HUES64 (cell line): Measurements from ENCODE around the gene DST.

Source experiments
- H3K27ac ChIP-seq: 2 replicates; pipeline ENCODE4 v1.7.0; 2013; ENCODE audit warnings: low read depth, low read length, inconsistent platforms
- H3K27me3 ChIP-seq: 2 replicates; pipeline ENCODE4 v1.6.1; 2013; ENCODE audit warnings: mild to moderate bottlenecking, low read length; ENCODE audit not compliant: insufficient read depth
- H3K36me3 ChIP-seq: 2 replicates; pipeline ENCODE4 v1.6.1; 2013; ENCODE audit warnings: mild to moderate bottlenecking, low read length; ENCODE audit not compliant: insufficient read depth
- H3K4me1 ChIP-seq: 2 replicates; pipeline ENCODE4 v1.6.1; 2013; ENCODE audit warnings: mild to moderate bottlenecking, low read length, moderate library complexity; ENCODE audit not compliant: insufficient read depth
- H3K4me3 ChIP-seq: 2 replicates; pipeline ENCODE4 v1.5.1; 2013; ENCODE audit warnings: mild to moderate bottlenecking, low read length, moderate library complexity
- H3K9ac ChIP-seq: 2 replicates; pipeline ENCODE4 v1.6.1; 2013; ENCODE audit warnings: mild to moderate bottlenecking, low read depth, low read length
- H3K9me3 ChIP-seq: 2 replicates; pipeline ENCODE4 v1.6.1; 2013; ENCODE audit warnings: low read depth, low read length; ENCODE audit not compliant: insufficient read depth
- WGBS: fragments of 150-250, 120-280 bp; methylation state at CpG from one replicate; pipeline ENCODE4 v1.1.7; 2013; ENCODE audit warnings: missing lambda C conversion rate; 5-methylcytosine and 5-hydroxymethylcytosine counted together

Gene DST

DNA sequence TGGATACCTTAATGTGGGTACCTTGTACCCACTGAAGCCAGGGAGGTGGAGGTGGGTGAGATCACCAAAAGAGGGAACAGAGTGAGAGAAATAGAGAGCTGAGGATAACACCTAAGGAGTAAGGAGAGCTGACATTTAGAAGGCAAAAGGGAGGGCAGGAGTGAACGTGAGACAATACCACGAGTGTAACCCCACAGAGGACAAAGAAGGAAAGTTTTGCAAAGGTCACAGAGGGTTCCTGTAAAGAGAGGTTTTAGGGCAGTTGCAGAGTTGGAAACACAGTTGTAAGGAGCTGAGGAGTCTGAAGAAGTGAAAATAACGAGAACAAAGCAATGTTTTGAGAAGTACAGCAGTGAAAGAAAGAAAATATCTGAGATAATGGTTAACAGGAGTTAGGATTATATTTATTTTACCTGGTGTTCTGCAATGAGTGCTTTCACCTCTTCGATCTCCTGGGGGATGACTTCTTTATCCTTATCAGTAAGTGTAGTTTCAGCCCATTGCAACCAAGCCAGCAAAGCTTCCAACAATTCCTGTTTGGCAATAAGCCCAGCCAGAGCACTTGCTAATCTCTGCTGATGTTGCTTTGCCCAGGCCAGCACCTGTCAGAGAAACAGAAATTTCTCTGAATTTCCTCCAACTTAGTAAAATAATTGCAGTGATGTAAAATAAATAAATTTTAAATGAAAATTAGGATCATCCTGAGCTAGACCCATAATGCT is 166.8 kb downstream of the DST start:
- Histone ChIP-seq H3K4me1 (no peaks in the 10 kb centered on the region), H3K9me3 (peaks cover 9% of the 10 kb centered on the region; the same call in 1 of the 2 replicates), H3K36me3 (peaks cover 95% of the 10 kb centered on the region), H3K4me3 (no peak overlapping the region), H3K27me3 (no peaks in the 10 kb centered on the region), H3K9ac (no peak overlapping the region), H3K27ac (no peak overlapping the region)
- WGBS = 89% methylated on average over 4 of the region's 4 CpGs

DNA sequence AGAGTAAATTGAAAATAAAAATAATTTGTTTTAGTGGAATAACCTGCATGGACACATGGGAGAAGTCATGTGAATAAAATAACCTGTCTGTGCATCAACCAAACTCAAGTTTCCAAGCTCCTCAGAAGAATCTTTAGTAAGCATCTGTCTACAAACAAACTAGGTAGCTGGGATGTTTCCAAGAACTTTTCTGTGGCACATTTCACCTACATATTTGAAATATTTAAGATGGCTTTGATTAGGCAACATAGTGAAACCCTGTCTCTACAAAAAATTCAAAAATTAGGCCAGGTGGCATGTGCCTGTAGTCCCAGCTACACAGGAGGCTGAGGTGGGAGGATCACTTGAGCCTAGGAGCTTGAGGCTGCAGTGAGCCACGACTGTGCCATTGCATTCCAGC is 168.2 kb downstream of the DST start:
- H3K27ac ChIP-seq = no peak overlapping the region
- H3K9ac ChIP-seq = no peak overlapping the region
- peaks cover 2% of the 10 kb centered on the region; the same call in 1 of the 2 replicates for H3K9me3 ChIP-seq
- no peaks in the 10 kb centered on the region for H3K4me1 ChIP-seq
- peaks cover 95% of the 10 kb centered on the region for H3K36me3 ChIP-seq
- no peaks in the 10 kb centered on the region for H3K27me3 ChIP-seq
- WGBS = 100% methylated on average over 1 of the region's 1 CpG
- no peak overlapping the region for H3K4me3 ChIP-seq

DNA sequence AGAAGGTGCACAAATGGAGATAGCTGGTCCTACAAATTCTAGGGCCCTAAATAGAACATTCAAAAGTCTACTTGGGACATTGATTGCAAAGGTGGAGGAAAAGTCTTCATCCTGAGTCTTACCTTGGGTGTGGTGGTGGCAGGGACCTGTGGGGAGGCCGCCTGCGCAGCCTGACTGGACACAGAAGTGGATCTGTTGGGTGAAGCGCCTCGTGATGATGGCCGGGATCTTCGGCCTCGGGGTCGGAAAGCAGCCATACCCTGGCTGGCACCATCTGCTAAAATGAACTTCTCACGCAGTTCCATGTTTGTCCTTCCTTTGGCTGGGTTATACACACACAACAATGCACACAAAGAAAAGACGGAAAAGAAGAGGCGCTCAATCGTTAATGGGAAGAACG is 179.2 kb downstream of the DST start:
- no peaks in the 10 kb centered on the region for H3K9me3 ChIP-seq
- no peaks in the 10 kb centered on the region for H3K4me1 ChIP-seq
- H3K36me3 ChIP-seq = peaks cover 95% of the 10 kb centered on the region
- no peaks in the 10 kb centered on the region for H3K27me3 ChIP-seq
- no peak overlapping the region for H3K9ac ChIP-seq
- no peak overlapping the region for H3K27ac ChIP-seq
- no peak overlapping the region for H3K4me3 ChIP-seq
- 97% methylated on average over 13 of the region's 13 CpGs for WGBS

DNA sequence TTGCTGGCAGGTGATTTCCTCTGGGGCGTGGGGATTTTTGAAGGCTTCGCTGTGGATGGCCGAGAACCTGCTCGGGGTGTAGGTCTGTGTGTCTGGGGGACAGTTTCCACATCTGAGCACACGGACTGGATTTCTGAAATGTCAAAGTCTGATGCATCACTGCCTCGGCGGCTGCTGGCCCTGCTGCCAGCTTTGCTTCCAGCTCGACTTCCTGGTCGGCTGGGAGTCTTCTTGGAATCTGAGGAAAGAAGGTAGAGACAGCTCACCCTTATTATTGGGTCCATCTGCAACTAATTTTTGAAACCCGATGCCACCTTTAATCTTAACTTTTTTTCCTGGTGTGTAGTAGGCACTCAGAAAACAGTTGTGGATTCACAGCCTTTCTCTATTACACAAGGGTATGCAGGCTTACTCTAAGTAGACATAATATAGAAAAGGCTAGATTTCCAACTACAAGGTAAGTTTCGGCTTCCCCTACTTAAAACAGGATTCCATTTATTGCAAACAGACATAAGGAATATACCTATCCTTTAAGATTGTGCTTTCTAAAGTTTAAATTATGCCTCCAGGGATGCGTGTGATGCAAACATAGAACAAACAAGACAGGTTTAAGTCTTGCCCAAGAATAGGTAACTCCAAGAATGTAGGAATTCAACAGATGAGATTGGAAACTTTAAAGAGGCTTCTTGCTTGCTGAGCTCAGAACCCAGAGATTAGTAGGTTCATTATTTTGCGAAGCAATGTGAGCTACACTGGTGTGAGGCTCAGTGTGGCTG is 183.5 kb downstream of the DST start:
- H3K4me1 ChIP-seq = no peaks in the 10 kb centered on the region
- no peaks in the 10 kb centered on the region for H3K27me3 ChIP-seq
- 97% methylated on average over 13 of the region's 13 CpGs for WGBS
- no peaks in the 10 kb centered on the region for H3K9me3 ChIP-seq
- H3K9ac ChIP-seq = no peak overlapping the region
- peaks cover 83% of the 10 kb centered on the region for H3K36me3 ChIP-seq
- no peak overlapping the region for H3K27ac ChIP-seq
- no peak overlapping the region for H3K4me3 ChIP-seq

DNA sequence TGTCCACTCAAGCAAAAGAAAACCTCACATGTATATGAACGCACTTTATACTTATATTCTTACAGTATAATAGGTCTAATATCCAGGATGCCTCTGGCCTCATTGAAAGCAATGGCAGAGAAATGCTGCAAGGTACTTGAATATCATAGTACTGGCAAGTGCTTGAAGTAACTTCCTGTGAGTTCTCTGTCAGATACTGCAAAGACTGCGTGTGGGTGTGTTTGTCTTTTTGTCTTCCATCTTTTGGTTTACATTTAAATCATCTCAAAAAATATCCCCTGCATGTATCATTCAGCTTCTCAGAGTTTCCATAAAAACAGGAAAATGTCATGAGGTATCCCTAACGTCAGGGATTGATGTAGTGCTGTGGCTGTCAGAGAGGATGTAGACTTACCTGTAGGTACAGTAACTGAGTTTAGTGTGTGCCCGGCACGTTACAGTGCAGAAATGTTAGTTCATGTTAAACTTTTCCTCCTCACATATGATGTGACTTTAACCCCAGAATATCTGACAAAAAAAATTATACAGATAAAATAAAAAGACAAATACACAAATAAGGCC is 184.3 kb downstream of the DST start:
- H3K36me3 ChIP-seq = peaks cover 75% of the 10 kb centered on the region
- WGBS = 90% methylated on average over 5 of the region's 5 CpGs

DNA sequence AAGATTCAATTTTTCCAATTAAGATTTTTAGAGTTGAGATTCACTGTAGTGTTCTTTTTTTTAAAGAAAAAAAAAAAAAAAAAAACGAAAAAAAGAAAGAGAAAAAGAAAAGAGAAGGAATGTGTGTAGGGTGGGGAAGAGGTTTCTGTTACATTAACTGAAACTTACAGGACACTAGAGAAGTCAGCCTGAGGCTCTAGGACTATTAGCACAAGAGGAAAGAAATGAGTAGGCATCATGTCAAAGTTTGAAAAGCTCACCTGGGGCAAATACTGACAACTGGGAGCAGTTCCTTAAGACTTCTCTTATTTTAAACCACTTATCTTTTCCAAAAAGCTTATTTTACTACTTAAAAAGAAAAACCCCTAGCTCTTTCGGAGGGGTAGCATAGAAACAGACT is 185.9 kb downstream of the DST start:
- no peak overlapping the region for H3K4me3 ChIP-seq
- 92% methylated on average over 2 of the region's 2 CpGs for WGBS
- H3K27ac ChIP-seq = no peak overlapping the region
- no peaks in the 10 kb centered on the region for H3K27me3 ChIP-seq
- peaks cover 58% of the 10 kb centered on the region for H3K36me3 ChIP-seq
- no peaks in the 10 kb centered on the region for H3K4me1 ChIP-seq
- no peak overlapping the region for H3K9ac ChIP-seq
- H3K9me3 ChIP-seq = no peaks in the 10 kb centered on the region

More for the DNA sequence above, 184.3 kb downstream of the DST start:
- Histone ChIP-seq H3K4me3 (no peak overlapping the region), H3K27ac (no peak overlapping the region), H3K27me3 (no peaks in the 10 kb centered on the region), H3K9ac (no peak overlapping the region; the same call in 1 of the 2 replicates), H3K4me1 (no peaks in the 10 kb centered on the region), H3K9me3 (no peaks in the 10 kb centered on the region)

DNA sequence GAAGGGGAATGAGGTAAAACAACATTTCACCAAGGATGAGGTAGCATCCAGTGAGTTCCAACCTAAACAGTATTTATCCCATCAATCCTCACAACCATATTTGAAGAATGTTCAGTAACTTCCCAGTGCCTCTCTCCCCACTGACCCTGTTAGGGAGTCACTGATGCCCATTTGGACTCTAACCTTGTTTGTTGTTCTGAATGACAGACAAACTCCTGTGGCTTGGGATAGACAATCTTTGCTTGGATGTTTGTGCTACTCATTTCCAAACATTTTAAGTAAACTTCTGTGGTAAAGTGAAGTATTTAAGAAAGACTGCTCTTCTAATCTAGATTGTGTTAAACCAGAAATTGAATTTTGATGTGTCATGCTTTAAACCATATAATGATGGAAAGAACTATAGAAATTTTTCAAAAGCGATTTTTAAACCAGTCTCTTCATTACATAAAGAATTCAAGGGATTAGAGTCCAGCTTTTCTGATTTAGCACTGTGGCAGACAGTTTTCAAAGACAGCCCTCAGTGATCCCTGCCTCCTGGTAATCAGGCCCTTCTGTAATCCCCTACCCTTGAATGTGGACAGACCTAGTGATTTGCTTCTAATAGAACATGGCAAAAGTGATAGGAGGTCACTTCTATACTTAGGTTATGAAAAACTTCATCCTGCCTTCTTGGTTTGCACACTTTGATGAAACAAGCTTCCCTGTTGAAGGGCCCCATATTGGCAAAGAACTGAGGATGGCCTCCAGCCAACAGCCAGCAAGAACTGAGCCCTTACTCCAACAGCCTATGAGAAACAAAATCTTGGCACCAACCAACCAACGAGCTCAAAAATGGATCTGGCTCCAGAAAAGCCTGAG is 191.6 kb downstream of the DST start:
- Histone ChIP-seq H3K9me3 (no peaks in the 10 kb centered on the region), H3K4me3 (no peak overlapping the region), H3K27me3 (no peaks in the 10 kb centered on the region), H3K36me3 (peaks cover 9% of the 10 kb centered on the region), H3K27ac (no peak overlapping the region), H3K4me1 (no peaks in the 10 kb centered on the region), H3K9ac (no peak overlapping the region)
- WGBS = 93% methylated on average over 2 of the region's 2 CpGs

DNA sequence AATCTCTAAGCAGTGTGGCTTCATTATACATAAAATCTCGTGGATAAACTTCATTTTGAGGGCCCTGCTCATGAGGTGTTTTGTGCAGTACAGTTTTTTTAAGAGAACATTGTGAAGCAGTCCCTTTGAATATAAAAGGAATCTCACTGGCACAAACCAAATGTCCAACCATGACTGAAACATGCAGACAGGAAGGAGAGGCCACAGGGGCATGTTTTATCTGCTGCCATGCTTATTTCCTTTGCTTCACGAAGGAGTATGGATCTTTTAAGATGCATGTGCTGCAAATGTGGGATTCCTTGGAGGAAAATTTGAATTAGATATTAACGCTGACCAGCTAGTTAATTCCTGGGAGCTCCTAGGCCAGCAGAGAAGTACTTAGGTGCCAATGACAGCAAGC is 192.3 kb downstream of the DST start:
- no peaks in the 10 kb centered on the region for H3K9me3 ChIP-seq
- no peak overlapping the region for H3K4me3 ChIP-seq
- H3K27me3 ChIP-seq = no peaks in the 10 kb centered on the region
- WGBS = 94% methylated on average over 3 of the region's 3 CpGs
- no peak overlapping the region for H3K27ac ChIP-seq
- no peaks in the 10 kb centered on the region for H3K4me1 ChIP-seq
- peaks cover 8% of the 10 kb centered on the region for H3K36me3 ChIP-seq
- no peak overlapping the region for H3K9ac ChIP-seq

DNA sequence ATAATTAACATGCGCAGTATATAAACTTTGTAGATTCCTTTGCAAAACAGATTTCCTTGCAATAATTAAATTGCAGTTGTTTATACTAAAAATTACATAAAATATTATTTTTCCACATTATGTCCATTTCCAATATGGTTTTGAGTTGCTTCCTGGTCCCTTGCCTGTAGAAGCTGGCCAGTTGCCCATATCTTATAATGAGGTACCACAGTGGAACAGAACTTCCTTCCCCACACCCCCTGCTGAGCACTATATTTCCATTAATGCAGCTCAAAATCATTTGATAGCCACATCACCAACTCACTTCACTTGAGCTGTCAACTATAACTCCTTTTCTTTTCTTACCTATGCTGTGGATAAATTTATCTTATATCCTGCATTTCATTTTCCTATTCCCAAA is 194.6 kb downstream of the DST start:
- Histone ChIP-seq H3K36me3 (no peaks in the 10 kb centered on the region), H3K9ac (no peak overlapping the region), H3K9me3 (no peaks in the 10 kb centered on the region), H3K4me1 (no peaks in the 10 kb centered on the region), H3K27ac (no peak overlapping the region), H3K27me3 (no peaks in the 10 kb centered on the region), H3K4me3 (no peak overlapping the region)
- WGBS = no CpG with 5 or more reads among the region's 1 CpG

DNA sequence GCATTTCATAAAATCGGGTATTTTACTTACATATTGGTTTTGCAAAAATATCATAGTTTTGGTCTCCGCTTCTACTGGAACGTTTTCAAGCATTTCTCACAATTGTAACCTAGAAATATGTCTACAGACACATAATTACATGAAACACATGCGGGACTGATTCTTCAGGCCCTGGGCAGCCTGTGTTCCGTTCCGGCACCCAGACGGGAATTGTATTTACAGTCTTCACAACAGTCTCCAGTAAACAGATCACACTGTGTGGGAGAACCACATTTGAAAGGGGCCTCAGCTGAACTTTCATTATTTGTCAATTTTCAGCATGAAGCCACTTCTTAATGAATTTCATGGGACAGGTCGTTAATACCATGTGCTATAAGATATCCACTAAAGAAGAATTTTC is 196.9 kb downstream of the DST start:
- Histone ChIP-seq H3K36me3 (no peaks in the 10 kb centered on the region), H3K27me3 (no peaks in the 10 kb centered on the region), H3K9me3 (no peaks in the 10 kb centered on the region), H3K4me1 (no peaks in the 10 kb centered on the region), H3K4me3 (no peak overlapping the region), H3K27ac (no peak overlapping the region), H3K9ac (no peak overlapping the region)
- 95% methylated on average over 7 of the region's 8 CpGs for WGBS

DNA sequence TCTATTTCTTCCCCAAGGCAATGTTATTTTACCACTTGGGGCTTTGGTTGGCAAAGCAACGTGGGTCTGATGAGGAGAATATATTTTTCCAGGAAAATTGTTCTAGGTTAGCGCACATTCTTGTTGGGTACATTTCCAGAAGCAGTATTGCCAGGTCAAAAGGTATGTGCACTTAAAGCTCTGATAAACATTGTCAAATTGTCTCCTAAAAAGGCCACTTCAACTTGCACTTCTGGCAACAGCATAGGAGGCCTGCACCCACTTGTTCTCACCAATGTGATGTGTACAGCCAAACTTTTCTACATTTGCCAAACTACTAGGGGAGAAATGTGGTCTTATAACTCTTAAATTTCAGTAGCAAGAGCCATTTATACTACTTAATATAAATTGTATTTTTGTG is 197.8 kb downstream of the DST start:
- 95% methylated on average over 2 of the region's 2 CpGs for WGBS
- Histone ChIP-seq H3K4me1 (no peaks in the 10 kb centered on the region), H3K36me3 (no peaks in the 10 kb centered on the region), H3K9ac (no peak overlapping the region), H3K9me3 (peaks cover 4% of the 10 kb centered on the region), H3K27me3 (no peaks in the 10 kb centered on the region), H3K27ac (no peak overlapping the region), H3K4me3 (no peak overlapping the region)
